NCI-H446 (cell line): ENCODE data around the gene GPR158.
"Not testable (repeated sequence)": the region's sequence is repeated elsewhere in the genome, so short reads cannot be mapped to it uniquely, and the experiment has no call there.

Experiments used
- DNase-seq, 2 experiments: peaks; one replicate each; lab custom pipeline; 2025; lab: John Stamatoyannopoulos, UW

The GPR158 gene

GRCh38 chr10:25304606-25305005, 129.8 kb downstream of the GPR158 start:
- no peak for DNase-seq

GRCh38 chr10:25306386-25306785, 131.6 kb downstream of the GPR158 start:
- DNase-seq: no peak

DNA sequence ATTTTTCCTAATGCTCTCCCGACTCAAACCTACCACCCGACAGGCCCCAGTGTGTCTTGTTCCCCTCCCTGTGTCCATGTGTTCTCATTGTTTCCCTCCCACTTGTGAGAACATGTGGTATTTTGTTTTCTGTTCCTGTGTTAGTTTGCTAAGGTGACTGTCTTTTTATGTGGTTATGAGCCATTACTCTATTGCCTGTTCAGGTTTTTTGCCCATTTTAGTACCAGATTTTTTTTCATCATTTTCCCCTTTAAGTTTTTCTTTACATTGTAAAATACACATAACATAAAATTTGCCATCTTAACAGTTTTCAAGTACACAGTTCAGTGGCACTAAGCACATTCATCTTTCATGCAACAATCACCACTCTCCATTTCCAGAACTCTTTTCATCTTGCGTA, 133.5 kb downstream of the GPR158 start:
- no peak for DNase-seq

- not testable (repeated sequence) for DNase-seq
Measured at GRCh38 chr10:25317596-25318211, 142.9 kb downstream of the GPR158 start.

DNA sequence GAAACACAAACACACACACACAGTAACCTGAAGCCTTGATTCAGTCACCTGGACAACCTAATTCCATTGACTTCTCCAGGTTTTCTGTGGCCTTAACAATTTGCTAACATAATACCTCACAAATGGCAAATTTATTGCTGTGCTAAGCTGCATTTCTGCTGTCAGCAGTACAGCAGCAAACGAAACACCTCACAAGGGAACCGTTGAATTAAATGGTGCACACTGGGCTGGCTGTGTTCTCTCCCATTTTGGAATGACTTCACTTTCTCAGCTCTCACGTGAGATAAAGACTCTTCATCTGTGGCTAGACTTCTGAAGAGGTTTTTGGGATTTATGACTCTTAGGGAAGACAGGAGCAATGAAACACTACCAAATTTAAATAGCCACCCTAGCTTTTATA, 152.5 kb downstream of the GPR158 start:
- DNase-seq: no peak

- no peak for DNase-seq
Measured at GRCh38 chr10:25328361-25328760, 153.6 kb downstream of the GPR158 start.

- not testable (repeated sequence) for DNase-seq
Measured at GRCh38 chr10:25329587-25329986, 154.8 kb downstream of the GPR158 start.

- no peak for DNase-seq
Measured at GRCh38 chr10:25334445-25334844, 159.6 kb downstream of the GPR158 start.

- no peak for DNase-seq
Measured at GRCh38 chr10:25336330-25336729, 161.5 kb downstream of the GPR158 start.

GRCh38 chr10:25338271-25338670, 163.5 kb downstream of the GPR158 start:
- DNase-seq: no peak

DNA sequence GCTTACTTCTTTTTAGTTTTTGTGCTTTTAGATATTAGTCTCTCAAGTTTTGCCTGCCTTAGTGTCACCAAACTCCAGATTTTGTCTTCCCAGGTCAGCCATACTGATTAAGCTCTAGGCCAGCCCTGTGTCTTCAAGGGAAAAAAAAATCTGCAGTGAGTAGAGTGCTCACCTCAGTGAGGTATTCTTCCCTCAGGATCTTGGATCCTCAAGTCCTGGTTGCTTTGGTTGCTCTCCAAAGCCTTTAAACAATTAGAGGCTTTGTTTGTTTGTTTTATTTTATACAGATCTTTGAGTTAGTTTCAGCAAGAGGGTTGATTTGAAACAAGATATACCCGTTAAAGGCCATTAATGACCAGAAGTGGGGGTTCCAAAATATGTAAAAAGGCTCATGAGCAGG, 165.2 kb downstream of the GPR158 start:
- no peak for DNase-seq

- DNase-seq: no peak
Measured at GRCh38 chr10:25349520-25349919, 174.7 kb downstream of the GPR158 start.

GRCh38 chr10:25356609-25357008, 181.8 kb downstream of the GPR158 start:
- DNase-seq: no peak

GRCh38 chr10:25357269-25357668, 182.5 kb downstream of the GPR158 start:
- DNase-seq: no peak

DNA sequence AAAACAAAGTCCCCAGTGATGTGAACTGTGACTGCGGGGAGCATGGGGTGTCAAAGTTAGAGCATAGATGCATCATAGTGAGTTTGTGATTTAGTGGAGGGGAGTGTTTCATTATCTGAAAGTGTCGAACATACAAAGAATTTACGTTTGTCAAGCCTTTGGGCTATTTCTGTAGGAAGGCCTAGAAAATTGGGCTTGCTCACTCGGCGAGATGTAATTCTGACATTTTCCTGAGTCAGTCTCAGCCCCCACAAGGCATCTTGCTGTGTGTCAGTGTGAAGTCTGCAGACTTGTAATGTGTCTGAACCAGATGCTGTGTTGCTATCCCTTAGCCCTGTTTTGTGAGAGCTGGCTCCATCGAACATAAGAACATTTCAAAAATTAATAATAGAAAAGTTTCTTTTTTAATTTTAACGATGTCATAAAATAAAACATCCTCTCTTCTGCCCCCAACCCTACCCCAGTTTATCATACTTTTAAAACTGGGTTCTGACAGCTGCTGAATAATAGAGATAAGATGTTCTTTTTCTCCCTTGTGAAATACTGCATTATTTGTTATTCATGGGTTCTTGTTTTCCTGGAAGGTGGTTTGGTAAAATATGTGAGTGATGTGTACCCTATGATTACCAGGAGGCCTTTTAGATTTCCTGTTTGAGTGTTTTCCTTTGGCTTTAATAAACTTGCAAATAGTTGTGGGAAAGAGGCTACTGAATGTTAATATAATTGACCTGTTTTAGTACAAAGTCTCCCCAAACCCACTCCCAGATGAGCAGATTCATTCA, 207.4 kb downstream of the GPR158 start:
- DNase-seq: no peak

DNA sequence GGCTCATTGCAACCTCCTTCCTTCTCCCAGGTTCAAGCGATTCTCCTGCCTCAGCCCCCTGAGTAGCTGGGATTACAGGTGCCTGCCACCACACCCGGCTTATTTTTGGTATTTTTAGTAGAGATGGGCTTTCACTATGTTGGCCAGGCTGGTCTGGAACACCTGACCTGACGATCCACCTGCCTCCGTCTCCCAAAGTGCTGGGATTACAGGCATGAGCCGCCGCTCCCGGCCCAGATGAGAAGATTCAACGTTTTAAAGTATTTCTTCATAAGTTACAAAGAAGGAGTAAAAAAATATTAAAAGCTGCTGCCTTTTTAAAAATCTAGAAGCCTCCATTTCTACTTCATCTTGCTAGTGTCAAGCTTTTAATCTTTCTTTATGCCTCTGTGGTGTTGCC, 208.1 kb downstream of the GPR158 start:
- not testable (repeated sequence) for DNase-seq

GRCh38 chr10:25383686-25384085, 208.9 kb downstream of the GPR158 start:
- peak; percentile 26 to 59 for DNase-seq

DNA sequence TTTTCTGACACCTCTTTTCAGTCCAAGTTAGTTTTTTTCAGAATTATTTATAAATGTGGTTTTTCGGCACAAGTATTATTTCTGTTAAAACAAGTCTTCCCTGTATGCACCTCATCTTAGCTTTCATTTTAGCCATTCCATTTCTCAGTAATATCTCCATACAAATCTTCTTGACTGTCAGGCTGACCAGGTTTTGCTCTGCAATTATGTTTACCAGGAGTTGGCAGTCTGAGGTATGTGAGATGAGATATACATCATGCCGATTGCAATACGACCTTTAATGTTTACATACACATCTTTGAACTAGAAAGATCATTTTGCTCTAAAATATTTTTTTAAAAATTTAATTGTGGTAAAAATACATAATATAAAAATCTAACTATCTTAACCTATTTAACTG, 209.8 kb downstream of the GPR158 start:
- no peak for DNase-seq

DNA sequence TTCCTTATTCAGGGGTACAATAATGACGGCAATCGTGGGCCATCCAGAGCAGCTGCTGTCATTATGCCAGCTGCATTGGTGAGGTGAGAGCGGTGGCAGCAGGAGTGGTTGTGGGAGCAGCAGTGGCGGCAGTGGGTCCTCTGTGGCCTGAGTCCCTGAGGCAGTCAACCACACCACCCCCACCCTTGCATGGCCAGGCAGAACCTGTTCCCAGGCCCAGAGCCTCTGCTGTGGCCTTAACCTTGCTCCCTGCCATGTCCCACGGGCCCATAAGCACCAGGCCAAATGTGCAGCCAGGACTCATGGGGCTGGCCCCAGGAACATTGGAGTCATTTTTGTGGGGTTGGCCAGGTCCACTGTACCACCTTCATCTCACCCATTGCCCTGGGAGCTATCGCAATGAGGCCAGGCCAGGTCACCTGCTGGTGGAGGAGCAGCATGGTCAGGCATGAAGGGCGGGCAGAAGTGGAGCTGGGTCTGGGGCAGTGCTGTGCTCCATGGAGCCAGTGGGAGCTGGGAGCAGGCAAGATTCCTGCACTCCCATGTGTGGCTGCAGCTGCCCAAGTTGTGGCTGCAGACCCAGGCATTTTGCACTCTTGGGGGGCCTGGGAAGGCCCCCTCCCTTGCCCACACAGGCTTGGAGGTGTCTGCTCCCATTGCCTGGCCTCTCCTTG, 213.5 kb downstream of the GPR158 start:
- no peak for DNase-seq

DNA sequence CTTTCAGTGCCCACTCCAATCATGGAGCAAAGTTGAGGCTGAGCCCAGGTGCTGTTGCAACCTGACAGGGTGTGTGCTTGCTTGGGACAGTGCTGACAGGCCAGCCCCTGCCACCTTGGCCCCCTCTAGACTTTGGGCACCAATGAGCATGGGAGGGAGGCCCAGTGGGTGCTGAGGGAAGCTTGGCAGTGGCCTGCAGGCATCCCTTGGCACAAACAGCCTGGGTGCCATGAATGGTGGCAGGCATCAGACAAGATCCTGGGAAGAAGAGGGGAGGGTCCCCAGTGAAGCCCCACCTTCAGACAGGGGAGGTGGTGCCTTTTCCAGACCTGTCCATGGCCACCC, 214.0 kb downstream of the GPR158 start:
- no peak for DNase-seq

GRCh38 chr10:25390733-25391132, 215.9 kb downstream of the GPR158 start:
- DNase-seq: no peak

GRCh38 chr10:25392132-25392531, 217.3 kb downstream of the GPR158 start:
- no peak for DNase-seq

DNA sequence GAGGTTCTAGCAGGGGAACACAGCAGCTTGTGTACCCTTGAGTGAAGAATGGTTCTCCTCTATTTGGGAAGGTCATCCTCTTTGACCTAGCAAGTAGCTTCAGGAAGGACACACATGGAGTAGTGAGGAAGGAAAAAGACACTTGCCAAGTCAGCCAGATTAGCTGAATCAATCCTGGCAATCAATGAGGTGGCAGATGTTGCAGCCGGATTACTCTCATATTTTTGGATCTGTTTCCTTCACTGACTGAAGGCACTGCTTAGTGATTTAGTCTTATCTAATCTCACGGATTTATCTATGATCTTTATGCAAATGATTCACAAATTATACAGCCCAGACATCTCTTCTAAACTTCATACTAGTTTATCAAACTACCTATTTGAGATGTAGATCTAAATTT, 218.8 kb downstream of the GPR158 start:
- DNase-seq: peak; percentile 64 to 71
